ENCODE measurements around the gene ARID4B.

DNA sequence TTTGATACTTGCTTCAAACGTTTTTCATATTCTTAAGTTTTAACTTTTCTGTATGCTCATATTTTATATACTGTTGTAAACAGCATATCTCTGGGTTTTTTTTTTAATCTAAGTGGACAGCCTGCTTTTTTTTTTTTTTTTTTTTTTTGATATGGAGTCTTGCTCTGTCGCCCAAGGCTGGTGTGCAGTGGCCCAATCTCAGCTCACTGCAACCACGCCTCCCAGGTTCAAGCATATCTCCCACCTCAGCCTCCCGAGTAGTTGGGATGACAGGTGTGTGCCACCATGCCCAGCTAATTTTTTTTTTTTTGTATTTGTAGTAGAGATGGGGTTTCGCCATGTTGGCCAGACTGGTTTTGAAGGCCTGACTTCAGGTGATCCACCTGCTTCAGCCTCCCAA lies 40.4 kb upstream of the ARID4B start:
- no peak for TF ChIP-seq CTCF (IDR thresholded peaks at IDR 0.05)
- TF ChIP-seq ZFX (IDR thresholded peaks at IDR 0.05; ENCODE audit: borderline replicate concordance): no peak
